Activated T-helper 17 cell treated with anti-CD3 and anti-CD28 coated beads, Interleukin-2, amount 50 U/mL, for 72 hours (primary cell): ENCODE measurements around the gene DNAJC9. TPM values are rescaled to one million over a fixed set of nuclear protein-coding genes. Genes with fewer than 3 reads are reported as not detected.
A peak's percentile ranks its signal among the peaks of the same experiment; 100 is the strongest.

Source experiments
- ATAC-seq: fragments of 150-1000 bp; cut with Tn5 transposase; replicated peaks from 2 replicates; pipeline ENCODE4 v1.10.0; 2021; ENCODE audit warnings: mild to moderate bottlenecking, moderate library complexity
- H3K27ac Mint-ChIP-seq: one replicate; pipeline ENCODE4 v1.8.0; 2022; ENCODE audit warnings: mixed read lengths
- H3K27me3 Mint-ChIP-seq: one replicate; pipeline ENCODE4 v1.8.0; 2022; ENCODE audit warnings: mixed read lengths
- H3K36me3 Mint-ChIP-seq: one replicate; pipeline ENCODE4 v1.8.0; 2022; ENCODE audit warnings: low read depth, mild to moderate bottlenecking, mixed read lengths
- H3K4me1 Mint-ChIP-seq: one replicate; pipeline ENCODE4 v1.8.0; 2022; ENCODE audit warnings: mixed read lengths
- H3K4me3 Mint-ChIP-seq: one replicate; pipeline ENCODE4 v1.8.0; 2022; ENCODE audit warnings: mild to moderate bottlenecking, mixed read lengths
- H3K9me3 Mint-ChIP-seq: one replicate; pipeline ENCODE4 v1.8.0; 2022; ENCODE audit warnings: mixed read lengths
- total RNA-seq, 2 donors: library from RNA; stranded (reverse); gene quantifications; one replicate each; pipeline ENCODE4 v1.2.3, GENCODE V29; 2022

The DNAJC9 gene
- total RNA-seq, 2 donors from 2014 or later = 43.5 to 68.1 TPM

- H3K9me3 Mint-ChIP-seq = no peaks in the 10 kb centered on the region
- ATAC-seq = no peak
- H3K36me3 Mint-ChIP-seq = peaks cover 36% of the 10 kb centered on the region
- no peak overlapping the region for H3K27ac Mint-ChIP-seq
- no peak overlapping the region for H3K4me3 Mint-ChIP-seq
- no peaks in the 10 kb centered on the region for H3K27me3 Mint-ChIP-seq
- peaks cover 3% of the 10 kb centered on the region for H3K4me1 Mint-ChIP-seq
Observed at GRCh38 chr10:73220989-73221388, 26.1 kb downstream of the DNAJC9 start.

- no peak for ATAC-seq
- Mint-ChIP-seq H3K36me3 (peaks cover 48% of the 10 kb centered on the region), H3K4me3 (no peak overlapping the region), H3K27me3 (no peaks in the 10 kb centered on the region), H3K9me3 (no peaks in the 10 kb centered on the region), H3K4me1 (peaks cover 7% of the 10 kb centered on the region), H3K27ac (no peak overlapping the region)
Observed at GRCh38 chr10:73219384-73219783, 27.7 kb downstream of the DNAJC9 start.

- no peak for ATAC-seq
- Mint-ChIP-seq H3K9me3 (no peaks in the 10 kb centered on the region), H3K36me3 (peaks cover 54% of the 10 kb centered on the region), H3K27ac (no peak overlapping the region), H3K27me3 (no peaks in the 10 kb centered on the region), H3K4me1 (peaks cover 10% of the 10 kb centered on the region), H3K4me3 (no peak overlapping the region)
Observed at GRCh38 chr10:73218431-73219191, 28.4 kb downstream of the DNAJC9 start.

GRCh38 chr10:73217628-73218027 is 29.4 kb downstream of the DNAJC9 start:
- peak; percentile 34 for ATAC-seq
- Mint-ChIP-seq H3K4me1 (peaks cover 10% of the 10 kb centered on the region), H3K27ac (no peak overlapping the region), H3K4me3 (no peak overlapping the region), H3K27me3 (no peaks in the 10 kb centered on the region), H3K9me3 (no peaks in the 10 kb centered on the region), H3K36me3 (peaks cover 64% of the 10 kb centered on the region)

- Mint-ChIP-seq H3K4me1 (peaks cover 7% of the 10 kb centered on the region), H3K36me3 (peaks cover 73% of the 10 kb centered on the region), H3K27ac (no peak overlapping the region), H3K27me3 (no peaks in the 10 kb centered on the region), H3K9me3 (no peaks in the 10 kb centered on the region), H3K4me3 (no peak overlapping the region)
- no peak for ATAC-seq
Observed at GRCh38 chr10:73215749-73216148, 31.3 kb downstream of the DNAJC9 start.

- Mint-ChIP-seq H3K36me3 (peaks cover 48% of the 10 kb centered on the region), H3K27me3 (no peaks in the 10 kb centered on the region), H3K27ac (no peak overlapping the region), H3K4me3 (no peak overlapping the region), H3K9me3 (no peaks in the 10 kb centered on the region), H3K4me1 (peaks cover 7% of the 10 kb centered on the region)
- no peak for ATAC-seq
Observed at GRCh38 chr10:73211106-73211811, 35.8 kb downstream of the DNAJC9 start.

GRCh38 chr10:73210395-73211105 is 36.5 kb downstream of the DNAJC9 start:
- no peaks in the 10 kb centered on the region for H3K27me3 Mint-ChIP-seq
- ATAC-seq = no peak
- no peak overlapping the region for H3K27ac Mint-ChIP-seq
- peaks cover 41% of the 10 kb centered on the region for H3K36me3 Mint-ChIP-seq
- no peak overlapping the region for H3K4me3 Mint-ChIP-seq
- no peaks in the 10 kb centered on the region for H3K9me3 Mint-ChIP-seq
- H3K4me1 Mint-ChIP-seq = peaks cover 7% of the 10 kb centered on the region

GRCh38 chr10:73209705-73210104 is 37.4 kb downstream of the DNAJC9 start:
- Mint-ChIP-seq H3K4me3 (no peak overlapping the region), H3K27me3 (no peaks in the 10 kb centered on the region), H3K9me3 (no peaks in the 10 kb centered on the region), H3K36me3 (peaks cover 37% of the 10 kb centered on the region), H3K4me1 (peaks cover 6% of the 10 kb centered on the region), H3K27ac (no peak overlapping the region)
- ATAC-seq = no peak

GRCh38 chr10:73207883-73208282 is 39.2 kb downstream of the DNAJC9 start:
- no peaks in the 10 kb centered on the region for H3K27me3 Mint-ChIP-seq
- no peak overlapping the region for H3K4me3 Mint-ChIP-seq
- ATAC-seq = no peak
- H3K27ac Mint-ChIP-seq = no peak overlapping the region
- H3K9me3 Mint-ChIP-seq = no peaks in the 10 kb centered on the region
- H3K4me1 Mint-ChIP-seq = no peaks in the 10 kb centered on the region
- H3K36me3 Mint-ChIP-seq = peaks cover 20% of the 10 kb centered on the region

GRCh38 chr10:73206385-73206784 is 40.7 kb downstream of the DNAJC9 start:
- H3K4me1 Mint-ChIP-seq = no peaks in the 10 kb centered on the region
- no peak overlapping the region for H3K4me3 Mint-ChIP-seq
- H3K27ac Mint-ChIP-seq = no peak overlapping the region
- no peak for ATAC-seq
- H3K9me3 Mint-ChIP-seq = no peaks in the 10 kb centered on the region
- H3K27me3 Mint-ChIP-seq = no peaks in the 10 kb centered on the region
- peaks cover 14% of the 10 kb centered on the region for H3K36me3 Mint-ChIP-seq

- peaks cover 9% of the 10 kb centered on the region for H3K36me3 Mint-ChIP-seq
- no peaks in the 10 kb centered on the region for H3K27me3 Mint-ChIP-seq
- no peaks in the 10 kb centered on the region for H3K9me3 Mint-ChIP-seq
- no peaks in the 10 kb centered on the region for H3K4me1 Mint-ChIP-seq
- H3K4me3 Mint-ChIP-seq = no peak overlapping the region
- no peak overlapping the region for H3K27ac Mint-ChIP-seq
- ATAC-seq = no peak
Observed at GRCh38 chr10:73205890-73206289, 41.2 kb downstream of the DNAJC9 start.

- Mint-ChIP-seq H3K36me3 (peaks cover 1% of the 10 kb centered on the region), H3K27me3 (no peaks in the 10 kb centered on the region), H3K9me3 (no peaks in the 10 kb centered on the region), H3K4me1 (no peaks in the 10 kb centered on the region), H3K27ac (no peak overlapping the region), H3K4me3 (no peak overlapping the region)
- ATAC-seq = no peak
Observed at GRCh38 chr10:73205081-73205480, 42.0 kb downstream of the DNAJC9 start.
